LNCaP clone FGC (cell line): ENCODE results near the gene GARS1.

Source experiments
- DNase-seq: peaks from one replicate; pipeline ENCODE4 v3.0.0-alpha.2; 2011; ENCODE audit warnings: low read depth
- H3K4me3 ChIP-seq: 2 replicates; pipeline ENCODE4 v1.5.1; 2011; ENCODE audit warnings: mild to moderate bottlenecking, low read depth, low read length, control low read depth
- CTCF ChIP-seq: IDR thresholded peaks from 2 replicates; pipeline ENCODE4 v1.5.1; 2012; ENCODE audit warnings: mild to moderate bottlenecking; ENCODE audit not compliant: control insufficient read depth, insufficient read depth; ENCODE audit errors: extremely low read depth

GARS1 gene

GRCh38 chr7:30594048-30594539 is 584 bp upstream of the GARS1 start:
- peak overlapping the region; percentile 79 for H3K4me3 ChIP-seq
- no peak for DNase-seq
- TF ChIP-seq CTCF, result no peak

GRCh38 chr7:30595436-30596013 is 847 bp downstream of the GARS1 start:
- H3K4me3 ChIP-seq, result peak overlapping the region; percentile 79
- no peak for DNase-seq
- TF ChIP-seq CTCF, result no peak

GRCh38 chr7:30596014-30596641 is 1.4 kb downstream of the GARS1 start:
- no peak for TF ChIP-seq CTCF
- peak; percentile 31 for DNase-seq
- peak overlapping the region; percentile 79 for H3K4me3 ChIP-seq

- DNase-seq, result no peak
- peak overlapping the region; percentile 79 for H3K4me3 ChIP-seq
- no peak for TF ChIP-seq CTCF
Observed at GRCh38 chr7:30596721-30597120, 2.0 kb downstream of the GARS1 start.

GRCh38 chr7:30598121-30598876 is 3.6 kb downstream of the GARS1 start:
- no peak overlapping the region for H3K4me3 ChIP-seq
- DNase-seq, result no peak
- TF ChIP-seq CTCF, result no peak

- TF ChIP-seq CTCF, result no peak
- no peak overlapping the region for H3K4me3 ChIP-seq
- no peak for DNase-seq
Observed at GRCh38 chr7:30604901-30605300, 10.2 kb downstream of the GARS1 start.
